PC-9 (cell line): ENCODE results near the gene RBFOX2.
"Not testable (repeated sequence)": the region's sequence is repeated elsewhere in the genome, so short reads cannot be mapped to it uniquely, and the experiment has no call there.

Experiments
- EZH2 ChIP-seq: fragments of 200-600 bp; sonication (generic); IDR thresholded peaks from 2 replicates; pipeline ENCODE4 v1.8.0; 2017; ENCODE audit warnings: antibody characterized with exemption, low read depth
- TF ChIP-seq, protein P1 (sequence below): fragments of 200-600 bp; sonication (generic); conservative IDR thresholded peaks from 2 replicates; pipeline ENCODE4 v1.6.1; 2017; ENCODE audit warnings: mixed run types, antibody characterized with exemption, mild to moderate bottlenecking, moderate library complexity

GRCh38 chr22:35737886-35738285 is 290.7 kb downstream of the RBFOX2 start:
- TF ChIP-seq, protein P1, sequence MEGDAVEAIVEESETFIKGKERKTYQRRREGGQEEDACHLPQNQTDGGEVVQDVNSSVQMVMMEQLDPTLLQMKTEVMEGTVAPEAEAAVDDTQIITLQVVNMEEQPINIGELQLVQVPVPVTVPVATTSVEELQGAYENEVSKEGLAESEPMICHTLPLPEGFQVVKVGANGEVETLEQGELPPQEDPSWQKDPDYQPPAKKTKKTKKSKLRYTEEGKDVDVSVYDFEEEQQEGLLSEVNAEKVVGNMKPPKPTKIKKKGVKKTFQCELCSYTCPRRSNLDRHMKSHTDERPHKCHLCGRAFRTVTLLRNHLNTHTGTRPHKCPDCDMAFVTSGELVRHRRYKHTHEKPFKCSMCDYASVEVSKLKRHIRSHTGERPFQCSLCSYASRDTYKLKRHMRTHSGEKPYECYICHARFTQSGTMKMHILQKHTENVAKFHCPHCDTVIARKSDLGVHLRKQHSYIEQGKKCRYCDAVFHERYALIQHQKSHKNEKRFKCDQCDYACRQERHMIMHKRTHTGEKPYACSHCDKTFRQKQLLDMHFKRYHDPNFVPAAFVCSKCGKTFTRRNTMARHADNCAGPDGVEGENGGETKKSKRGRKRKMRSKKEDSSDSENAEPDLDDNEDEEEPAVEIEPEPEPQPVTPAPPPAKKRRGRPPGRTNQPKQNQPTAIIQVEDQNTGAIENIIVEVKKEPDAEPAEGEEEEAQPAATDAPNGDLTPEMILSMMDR = not testable (repeated sequence)
- not testable (repeated sequence) for TF ChIP-seq EZH2
